Epithelial cell of alveolus of lung (primary cell): ENCODE data around the gene KIR3DL2. TPM values are rescaled to one million over a fixed set of nuclear protein-coding genes. Genes with fewer than 3 reads are reported as not detected.

Experiments
- total RNA-seq: library from RNA; depleted of rRNA; stranded (reverse); fragments of >200 nt; gene quantifications from 2 replicates; pipeline ENCODE4 v1.2.1, GENCODE V29; 2015

KIR3DL2 gene
- not detected in 2 replicates for total RNA-seq

DNA sequence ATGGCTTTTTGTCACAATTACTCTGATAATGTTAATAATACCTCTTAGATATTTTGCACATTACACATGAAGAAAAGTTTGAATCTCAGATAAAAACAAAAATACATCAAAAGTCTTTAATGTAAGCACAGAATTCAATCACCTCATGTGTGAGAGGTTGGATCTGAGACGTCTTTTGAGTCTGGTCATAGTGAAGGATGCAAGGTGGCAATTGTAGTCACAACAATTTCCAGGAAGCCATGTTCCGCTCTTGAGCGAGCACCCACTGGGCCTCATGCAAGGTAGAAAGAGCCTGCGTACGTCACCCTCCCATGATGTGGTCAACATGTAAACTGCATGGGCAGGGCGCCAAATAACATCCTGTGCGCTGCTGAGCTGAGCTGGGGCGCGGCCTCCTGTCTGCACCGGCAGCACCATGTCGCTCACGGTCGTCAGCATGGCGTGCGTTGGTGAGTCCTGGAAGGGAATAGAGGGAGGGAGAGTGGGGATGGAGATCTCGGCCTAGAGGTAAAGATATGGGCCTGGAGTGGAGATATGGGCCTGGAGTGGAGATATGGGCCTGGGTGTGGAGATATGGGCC, at the start of gene KIR3DL2:
KIR3DL2 (plus strand) TSS at position 383 of the 580 bp plus-strand sequence; CDS start at position 416, 33 bp downstream.

DNA sequence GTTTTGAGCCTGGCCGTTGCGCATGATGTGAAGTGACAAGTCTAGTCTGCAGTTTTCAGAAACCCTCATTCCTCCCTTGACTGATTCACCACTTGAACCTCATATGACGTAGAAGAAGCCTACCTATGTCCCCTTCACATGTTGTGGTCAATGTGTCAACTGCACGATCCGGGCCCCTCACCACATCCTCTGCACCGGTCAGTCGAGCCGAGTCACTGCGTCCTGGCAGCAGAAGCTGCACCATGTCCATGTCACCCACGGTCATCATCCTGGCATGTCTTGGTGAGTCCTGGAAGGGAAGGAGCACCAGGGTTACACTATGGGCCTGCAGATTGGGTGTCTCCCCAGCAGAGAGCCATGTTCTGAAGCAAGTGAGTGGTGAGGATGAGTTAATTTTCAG, 46.8 kb upstream of the KIR3DL2 start, which contains the start of gene KIR2DL4:
KIR2DL4 (plus strand) TSS at position 201 of the 400 bp plus-strand sequence; CDS start at position 243, 42 bp downstream.

DNA sequence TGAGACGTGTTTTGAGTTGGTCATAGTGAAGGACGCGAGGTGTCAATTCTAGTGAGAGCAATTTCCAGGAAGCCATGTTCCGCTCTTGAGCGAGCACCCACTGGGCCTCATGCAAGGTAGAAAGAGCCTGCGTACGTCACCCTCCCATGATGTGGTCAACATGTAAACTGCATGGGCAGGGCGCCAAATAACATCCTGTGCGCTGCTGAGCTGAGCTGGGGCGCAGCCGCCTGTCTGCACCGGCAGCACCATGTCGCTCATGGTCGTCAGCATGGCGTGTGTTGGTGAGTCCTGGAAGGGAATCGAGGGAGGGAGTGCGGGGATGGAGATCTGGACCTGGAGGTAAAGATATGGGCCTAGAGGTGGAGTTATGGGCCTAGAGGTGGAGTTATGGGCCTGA, 34.0 kb upstream of the KIR3DL2 start, which contains the start of gene KIR3DL1:
KIR3DL1 (plus strand) TSS at position 218 of the 400 bp plus-strand sequence.

DNA sequence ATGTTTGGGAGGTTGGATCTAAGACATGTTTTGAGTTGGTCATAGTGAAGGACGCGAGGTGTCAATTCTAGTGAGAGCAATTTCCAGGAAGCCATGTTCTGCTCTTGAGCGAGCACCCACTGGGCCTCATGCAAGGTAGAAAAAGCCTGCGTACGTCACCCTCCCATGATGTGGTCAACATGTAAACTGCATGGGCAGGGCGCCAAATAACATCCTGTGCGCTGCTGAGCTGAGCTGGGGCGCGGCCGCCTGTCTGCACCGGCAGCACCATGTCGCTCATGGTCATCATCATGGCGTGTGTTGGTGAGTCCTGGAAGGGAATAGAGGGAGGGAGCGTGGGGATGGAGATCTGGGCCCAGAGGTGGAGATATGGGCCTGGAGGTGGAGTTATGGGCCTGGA, 17.7 kb upstream of the KIR3DL2 start, which contains the start of gene KIR2DS4:
KIR2DS4 (plus strand) TSS at position 181 of the 400 bp plus-strand sequence.

DNA sequence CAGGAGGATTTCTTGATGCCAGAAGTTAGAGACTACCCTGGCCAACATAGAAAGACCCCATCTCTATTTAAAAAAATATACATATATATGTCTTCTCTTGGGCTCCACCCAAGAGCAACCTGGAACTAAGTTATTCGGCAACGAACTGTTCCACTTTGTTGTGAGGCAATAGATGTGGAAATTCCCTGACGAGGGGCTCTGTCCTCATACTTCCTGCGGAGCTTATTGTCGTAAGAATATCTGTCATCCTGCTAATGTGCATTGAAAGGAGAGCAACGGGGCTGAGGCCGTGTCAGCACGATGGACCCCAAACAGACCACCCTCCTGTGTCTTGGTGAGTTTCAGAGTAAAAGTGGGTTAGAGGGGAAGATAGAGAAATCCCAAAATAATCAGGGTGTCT, 23.7 kb downstream of the KIR3DL2 start, which contains the start of gene FCAR:
FCAR (plus strand) TSS at position 246 of the 400 bp plus-strand sequence; CDS start at position 301, 55 bp downstream.

DNA sequence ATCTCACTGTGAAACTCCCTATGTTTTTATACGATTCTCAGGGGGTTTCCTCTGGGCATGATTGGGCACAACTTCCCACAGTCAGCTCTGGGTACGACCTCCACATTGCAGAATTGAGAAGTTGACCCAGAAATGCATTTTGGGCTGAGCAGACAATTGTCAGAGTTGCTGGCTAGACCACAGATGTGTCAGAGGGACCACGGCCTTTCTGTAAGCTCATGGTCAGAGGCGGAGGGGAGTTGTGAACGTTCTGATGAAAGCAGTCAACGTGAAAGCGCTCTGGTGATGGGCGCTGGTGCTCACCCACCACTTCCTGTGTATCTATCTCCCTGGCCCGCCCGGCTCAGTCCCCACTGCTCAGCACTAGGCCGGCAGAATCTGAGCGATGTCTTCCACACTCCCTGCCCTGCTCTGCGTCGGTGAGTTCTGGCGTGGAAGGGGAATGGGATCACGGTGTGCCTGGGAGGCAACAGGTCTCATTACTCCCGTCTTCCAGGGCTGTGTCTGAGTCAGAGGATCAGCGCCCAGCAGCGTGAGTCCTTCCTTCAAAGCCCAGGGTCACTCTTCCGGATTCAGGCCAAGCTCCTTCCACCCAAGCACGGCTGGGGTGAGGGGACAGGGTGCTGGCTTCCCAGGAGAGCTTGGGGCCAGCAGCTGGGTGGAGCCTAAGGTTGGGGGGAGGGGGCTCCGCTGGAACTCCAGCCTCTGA, 55.7 kb downstream of the KIR3DL2 start, which contains the start of gene NCR1:
NCR1 (plus strand) TSS at position 346 of the 709 bp plus-strand sequence; CDS start at position 386, 40 bp downstream.

Other genes starting within 250 kb of the KIR3DL2 start
- gene LILRB1, start 220.0 kb upstream of the KIR3DL2 start, total RNA-seq = not detected in 2 replicates
- gene LILRB4, start 187.5 kb upstream of the KIR3DL2 start, total RNA-seq = not detected in 2 replicates
- gene KIR3DL3, start 126.0 kb upstream of the KIR3DL2 start, total RNA-seq = not detected in 2 replicates
- not detected in 2 replicates for gene KIR2DL3, start 111.9 kb upstream of the KIR3DL2 start, total RNA-seq
- not detected in 2 replicates for gene KIR2DL1, start 80.7 kb upstream of the KIR3DL2 start, total RNA-seq
- not detected in 2 replicates for gene KIR2DL4, start 46.8 kb upstream of the KIR3DL2 start, total RNA-seq
- gene KIR3DL1, start 34.0 kb upstream of the KIR3DL2 start, total RNA-seq = not detected in 2 replicates
- gene KIR2DS4, start 17.8 kb upstream of the KIR3DL2 start, total RNA-seq = not detected in 2 replicates
- not detected in 2 replicates for gene FCAR, start 23.8 kb downstream of the KIR3DL2 start, total RNA-seq
- not detected in 2 replicates for gene NCR1, start 55.7 kb downstream of the KIR3DL2 start, total RNA-seq
- not detected in 2 replicates for gene NLRP7, start 97.1 kb downstream of the KIR3DL2 start, total RNA-seq
- gene NLRP2, start 115.9 kb downstream of the KIR3DL2 start, total RNA-seq = 1.9 TPM in 1 of 2 replicates, not detected in the other
- gene GP6, start 187.8 kb downstream of the KIR3DL2 start, total RNA-seq = not detected in 2 replicates
- 9.2 and 16.6 TPM in 2 replicates for gene RDH13, start 212.7 kb downstream of the KIR3DL2 start, total RNA-seq
- gene EPS8L1, start 225.4 kb downstream of the KIR3DL2 start, total RNA-seq = 0.64 and 6.5 TPM in 2 replicates